WTC11 (cell line): ENCODE measurements around the gene MKI67. TPM values are rescaled to one million over a fixed set of nuclear protein-coding genes. Genes with fewer than 3 reads are reported as not detected.

ENCODE experiments used
- ATAC-seq: fragments of 200-7000 bp; cut with Tn5 transposase; 2 replicates; pipeline ENCODE4 v1.10.0; 2021; ENCODE audit warnings: mild to moderate bottlenecking, moderate library complexity
- CTCF ChIA-PET: fragments of 300-600 bp; sonication (Branson Sonifier 250); formaldehyde crosslinking; loops from one replicate; lab custom pipeline; 2021; ENCODE audit warnings: antibody characterized with exemption; lab: Charles Lee
- POLR2A ChIA-PET: fragments of 350-600 bp; sonication (Branson Sonifier 250); formaldehyde crosslinking; loops from one replicate; lab custom pipeline; 2021; ENCODE audit warnings: antibody characterized with exemption; lab: Charles Lee
- DNase-seq: peaks from one replicate; pipeline ENCODE4 v3.0.0; 2021; ENCODE audit warnings: low spot score
- H3K27ac Mint-ChIP-seq: 2 replicates; pipeline ENCODE4 v1.8.0; 2021; ENCODE audit warnings: mixed read lengths
- H3K27me3 Mint-ChIP-seq: 2 replicates; pipeline ENCODE4 v1.8.0; 2021; ENCODE audit warnings: low read depth, mild to moderate bottlenecking, moderate library complexity, mixed read lengths
- H3K36me3 Mint-ChIP-seq: 2 replicates; pipeline ENCODE4 v1.8.0; 2021; ENCODE audit warnings: mixed read lengths
- H3K4me1 Mint-ChIP-seq: 2 replicates; pipeline ENCODE4 v1.8.0; 2022; ENCODE audit warnings: mixed read lengths
- H3K4me3 Mint-ChIP-seq: 2 replicates; pipeline ENCODE4 v1.8.0; 2021; ENCODE audit warnings: mild to moderate bottlenecking, moderate library complexity, mixed read lengths
- H3K9me3 Mint-ChIP-seq: 2 replicates; pipeline ENCODE4 v1.8.0; 2021; ENCODE audit warnings: mixed read lengths
- AR ChIP-seq: fragments of 250-450 bp; sonication (Bioruptor Pico); IDR thresholded peaks from 2 replicates; pipeline ENCODE4 v1.9.0; 2021; ENCODE audit warnings: mild to moderate bottlenecking
- CREB1 ChIP-seq: sonication (generic); formaldehyde crosslinking; IDR thresholded peaks from 2 replicates; pipeline ENCODE4 v1.8.0; 2023; ENCODE audit warnings: mild to moderate bottlenecking, missing genetic modification reagents
- ERG ChIP-seq: fragments of 250-450 bp; sonication (Bioruptor Pico); IDR thresholded peaks from 2 replicates; pipeline ENCODE4 v1.8.0; 2021; ENCODE audit warnings: mild to moderate bottlenecking
- ESRRA ChIP-seq: sonication (generic); formaldehyde crosslinking; IDR thresholded peaks from 2 replicates; pipeline ENCODE4 v1.8.1; 2022; ENCODE audit warnings: mild to moderate bottlenecking, missing genetic modification reagents, borderline replicate concordance
- FOXP1 ChIP-seq: sonication (generic); formaldehyde crosslinking; IDR thresholded peaks from 2 replicates; pipeline ENCODE4 v1.8.0; 2022; ENCODE audit warnings: missing genetic modification reagents, mild to moderate bottlenecking, moderate library complexity, borderline replicate concordance
- IRF2 ChIP-seq: sonication (generic); formaldehyde crosslinking; IDR thresholded peaks from 2 replicates; pipeline ENCODE4 v1.8.0; 2022; ENCODE audit warnings: low read depth, missing genetic modification reagents, borderline replicate concordance
- NFATC4 ChIP-seq: fragments of 250-450 bp; sonication (Bioruptor Pico); IDR thresholded peaks from 2 replicates; pipeline ENCODE4 v1.9.0; 2021; ENCODE audit warnings: mild to moderate bottlenecking
- NR3C1 ChIP-seq: sonication (generic); formaldehyde crosslinking; conservative IDR thresholded peaks from 2 replicates; pipeline ENCODE4 v1.8.1; 2023; ENCODE audit warnings: low read depth, mild to moderate bottlenecking, missing genetic modification reagents
- PRRX2 ChIP-seq: fragments of 250-450 bp; sonication (Bioruptor Pico); IDR thresholded peaks from 2 replicates; pipeline ENCODE4 v1.8.0; 2021; ENCODE audit warnings: mild to moderate bottlenecking
- SOX15 ChIP-seq: fragments of 250-450 bp; sonication (Bioruptor Pico); IDR thresholded peaks from 2 replicates; pipeline ENCODE4 v1.9.0; 2021; ENCODE audit warnings: mild to moderate bottlenecking
- TP53 ChIP-seq: sonication (generic); formaldehyde crosslinking; IDR thresholded peaks from 2 replicates; pipeline ENCODE4 v1.8.1; 2023; ENCODE audit warnings: mild to moderate bottlenecking, missing genetic modification reagents
- ZNF416 ChIP-seq: fragments of 250-450 bp; sonication (Bioruptor Pico); IDR thresholded peaks from 2 replicates; pipeline ENCODE4 v1.9.0; 2021; ENCODE audit warnings: mild to moderate bottlenecking, inconsistent platforms
- ZNF423 ChIP-seq: fragments of 250-450 bp; sonication (Bioruptor Pico); IDR thresholded peaks from 2 replicates; pipeline ENCODE4 v2.1.2; 2022; ENCODE audit warnings: mild to moderate bottlenecking, moderate library complexity
- ZNF512 ChIP-seq: sonication (generic); formaldehyde crosslinking; IDR thresholded peaks from 2 replicates; pipeline ENCODE4 v1.8.1; 2022; ENCODE audit warnings: missing genetic modification reagents, borderline replicate concordance
- total RNA-seq: library from RNA; stranded (reverse); gene quantifications from 3 replicates; pipeline ENCODE4 v1.2.3, GENCODE V29; 2021
- TF ChIP-seq, protein P1 (sequence below): sonication (generic); formaldehyde crosslinking; IDR thresholded peaks from 2 replicates; pipeline ENCODE4 v1.8.1; 2023; ENCODE audit warnings: mild to moderate bottlenecking, missing genetic modification reagents
- TF ChIP-seq, protein P2 (sequence below): fragments of 250-450 bp; sonication (Bioruptor Pico); IDR thresholded peaks from 2 replicates; pipeline ENCODE4 v1.9.0; 2021; ENCODE audit warnings: mild to moderate bottlenecking
- TF ChIP-seq, protein P3 (sequence below): sonication (generic); formaldehyde crosslinking; IDR thresholded peaks from 2 replicates; pipeline ENCODE4 v1.8.1; 2023; ENCODE audit warnings: mild to moderate bottlenecking, moderate library complexity, missing genetic modification reagents
- TF ChIP-seq, protein P4 (sequence below): fragments of 200-600 bp; IDR thresholded peaks from 2 replicates; pipeline ENCODE4 v1.8.0; 2022; ENCODE audit warnings: antibody characterized with exemption

The MKI67 gene
- total RNA-seq, 1 experiment from 2014 or later = 118 TPM

- TF ChIP-seq ERG (CRISPR knock-in tag) (no peak), SOX15 (CRISPR knock-in tag) (no peak), NR3C1 (no peak), ZNF512 (CRISPR knock-in tag) (no peak), FOXP1 (CRISPR knock-in tag) (no peak), ZNF423 (CRISPR knock-in tag) (no peak), CREB1 (CRISPR knock-in tag) (no peak), AR (CRISPR knock-in tag) (no peak)
- TF ChIP-seq, protein P1, sequence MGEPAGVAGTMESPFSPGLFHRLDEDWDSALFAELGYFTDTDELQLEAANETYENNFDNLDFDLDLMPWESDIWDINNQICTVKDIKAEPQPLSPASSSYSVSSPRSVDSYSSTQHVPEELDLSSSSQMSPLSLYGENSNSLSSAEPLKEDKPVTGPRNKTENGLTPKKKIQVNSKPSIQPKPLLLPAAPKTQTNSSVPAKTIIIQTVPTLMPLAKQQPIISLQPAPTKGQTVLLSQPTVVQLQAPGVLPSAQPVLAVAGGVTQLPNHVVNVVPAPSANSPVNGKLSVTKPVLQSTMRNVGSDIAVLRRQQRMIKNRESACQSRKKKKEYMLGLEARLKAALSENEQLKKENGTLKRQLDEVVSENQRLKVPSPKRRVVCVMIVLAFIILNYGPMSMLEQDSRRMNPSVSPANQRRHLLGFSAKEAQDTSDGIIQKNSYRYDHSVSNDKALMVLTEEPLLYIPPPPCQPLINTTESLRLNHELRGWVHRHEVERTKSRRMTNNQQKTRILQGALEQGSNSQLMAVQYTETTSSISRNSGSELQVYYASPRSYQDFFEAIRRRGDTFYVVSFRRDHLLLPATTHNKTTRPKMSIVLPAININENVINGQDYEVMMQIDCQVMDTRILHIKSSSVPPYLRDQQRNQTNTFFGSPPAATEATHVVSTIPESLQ = no peak
- TF ChIP-seq, protein P2, sequence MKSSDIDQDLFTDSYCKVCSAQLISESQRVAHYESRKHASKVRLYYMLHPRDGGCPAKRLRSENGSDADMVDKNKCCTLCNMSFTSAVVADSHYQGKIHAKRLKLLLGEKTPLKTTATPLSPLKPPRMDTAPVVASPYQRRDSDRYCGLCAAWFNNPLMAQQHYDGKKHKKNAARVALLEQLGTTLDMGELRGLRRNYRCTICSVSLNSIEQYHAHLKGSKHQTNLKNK (CRISPR knock-in tag) = no peak
Measured at GRCh38 chr10:128067691-128068397, 58.4 kb downstream of the MKI67 start (continued).

GRCh38 chr10:128066870-128067382 lies 59.3 kb downstream of the MKI67 start:
- CTCF ChIA-PET = no interaction called here
- H3K36me3 Mint-ChIP-seq = no peaks in the 10 kb centered on the region; the same call in 1 of the 2 replicates
- POLR2A ChIA-PET = no interaction called here
- no peak overlapping the region for H3K4me3 Mint-ChIP-seq
- no peak for DNase-seq
- H3K9me3 Mint-ChIP-seq = peaks cover 6% of the 10 kb centered on the region
- H3K4me1 Mint-ChIP-seq = peaks cover 32% of the 10 kb centered on the region
- no peaks in the 10 kb centered on the region for H3K27me3 Mint-ChIP-seq
- H3K27ac Mint-ChIP-seq = peak overlapping the region; percentile 29; the same call in 1 of the 2 replicates
- TF ChIP-seq ZNF416 (no peak), TP53 (CRISPR knock-in tag) (no peak), FOXP1 (CRISPR knock-in tag) (no peak), PRRX2 (CRISPR knock-in tag) (no peak), ESRRA (CRISPR knock-in tag) (no peak), NR3C1 (no peak), AR (CRISPR knock-in tag) (no peak), IRF2 (CRISPR knock-in tag) (no peak), NFATC4 (CRISPR knock-in tag) (no peak)
- TF ChIP-seq, protein P3, sequence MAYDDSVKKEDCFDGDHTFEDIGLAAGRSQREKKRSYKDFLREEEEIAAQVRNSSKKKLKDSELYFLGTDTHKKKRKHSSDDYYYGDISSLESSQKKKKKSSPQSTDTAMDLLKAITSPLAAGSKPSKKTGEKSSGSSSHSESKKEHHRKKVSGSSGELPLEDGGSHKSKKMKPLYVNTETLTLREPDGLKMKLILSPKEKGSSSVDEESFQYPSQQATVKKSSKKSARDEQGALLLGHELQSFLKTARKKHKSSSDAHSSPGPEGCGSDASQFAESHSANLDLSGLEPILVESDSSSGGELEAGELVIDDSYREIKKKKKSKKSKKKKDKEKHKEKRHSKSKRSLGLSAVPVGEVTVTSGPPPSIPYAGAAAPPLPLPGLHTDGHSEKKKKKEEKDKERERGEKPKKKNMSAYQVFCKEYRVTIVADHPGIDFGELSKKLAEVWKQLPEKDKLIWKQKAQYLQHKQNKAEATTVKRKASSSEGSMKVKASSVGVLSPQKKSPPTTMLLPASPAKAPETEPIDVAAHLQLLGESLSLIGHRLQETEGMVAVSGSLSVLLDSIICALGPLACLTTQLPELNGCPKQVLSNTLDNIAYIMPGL (CRISPR knock-in tag) = no peak
- TF ChIP-seq, protein P2 (CRISPR knock-in tag) = no peak
- TF ChIP-seq, protein P4, sequence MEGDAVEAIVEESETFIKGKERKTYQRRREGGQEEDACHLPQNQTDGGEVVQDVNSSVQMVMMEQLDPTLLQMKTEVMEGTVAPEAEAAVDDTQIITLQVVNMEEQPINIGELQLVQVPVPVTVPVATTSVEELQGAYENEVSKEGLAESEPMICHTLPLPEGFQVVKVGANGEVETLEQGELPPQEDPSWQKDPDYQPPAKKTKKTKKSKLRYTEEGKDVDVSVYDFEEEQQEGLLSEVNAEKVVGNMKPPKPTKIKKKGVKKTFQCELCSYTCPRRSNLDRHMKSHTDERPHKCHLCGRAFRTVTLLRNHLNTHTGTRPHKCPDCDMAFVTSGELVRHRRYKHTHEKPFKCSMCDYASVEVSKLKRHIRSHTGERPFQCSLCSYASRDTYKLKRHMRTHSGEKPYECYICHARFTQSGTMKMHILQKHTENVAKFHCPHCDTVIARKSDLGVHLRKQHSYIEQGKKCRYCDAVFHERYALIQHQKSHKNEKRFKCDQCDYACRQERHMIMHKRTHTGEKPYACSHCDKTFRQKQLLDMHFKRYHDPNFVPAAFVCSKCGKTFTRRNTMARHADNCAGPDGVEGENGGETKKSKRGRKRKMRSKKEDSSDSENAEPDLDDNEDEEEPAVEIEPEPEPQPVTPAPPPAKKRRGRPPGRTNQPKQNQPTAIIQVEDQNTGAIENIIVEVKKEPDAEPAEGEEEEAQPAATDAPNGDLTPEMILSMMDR = no peak
- no peak for ATAC-seq
